Tibial nerve (tissue), 4 donors: Measurements from ENCODE around the gene FAM222B.

Source experiments
- EP300 ChIP-seq, 2 donors: sonication (generic); formaldehyde crosslinking; IDR thresholded peaks; one replicate each; pipeline ENCODE4 v1.6.1; 2017; ENCODE audit warnings: antibody characterized with exemption in 2 of 2, mild to moderate bottlenecking in 1 of 2
- TF ChIP-seq, protein P1 (sequence below), 5 experiments: fragments of 200-600 bp in 3 of 5; fragments of 450-650 bp in 2 of 5; sonication (generic) in 3 of 5; IDR thresholded peaks; one replicate each; pipeline ENCODE4 v1.5.1; 2016 to 2019; ENCODE audit warnings: antibody characterized with exemption in 5 of 5, mild to moderate bottlenecking in 3 of 5, moderate library complexity in 2 of 5

DNA sequence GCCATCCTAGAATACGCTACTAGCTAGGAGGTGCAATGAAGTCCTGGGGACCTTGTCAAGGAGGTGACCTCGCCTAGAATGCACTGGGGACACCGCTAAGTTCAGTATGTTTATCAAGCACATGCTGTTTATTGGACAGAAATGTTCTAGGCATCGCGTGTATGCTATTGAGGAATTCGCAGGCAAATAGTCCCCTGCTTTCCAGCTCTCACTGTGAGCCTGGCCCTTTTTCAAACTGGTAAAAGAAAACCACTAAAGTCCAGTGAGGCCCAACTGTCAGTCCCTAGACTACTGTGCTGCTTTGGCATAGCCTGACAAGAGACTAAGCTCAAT lies 1.2 kb upstream of the FAM222B start:
- TF ChIP-seq, protein P1, sequence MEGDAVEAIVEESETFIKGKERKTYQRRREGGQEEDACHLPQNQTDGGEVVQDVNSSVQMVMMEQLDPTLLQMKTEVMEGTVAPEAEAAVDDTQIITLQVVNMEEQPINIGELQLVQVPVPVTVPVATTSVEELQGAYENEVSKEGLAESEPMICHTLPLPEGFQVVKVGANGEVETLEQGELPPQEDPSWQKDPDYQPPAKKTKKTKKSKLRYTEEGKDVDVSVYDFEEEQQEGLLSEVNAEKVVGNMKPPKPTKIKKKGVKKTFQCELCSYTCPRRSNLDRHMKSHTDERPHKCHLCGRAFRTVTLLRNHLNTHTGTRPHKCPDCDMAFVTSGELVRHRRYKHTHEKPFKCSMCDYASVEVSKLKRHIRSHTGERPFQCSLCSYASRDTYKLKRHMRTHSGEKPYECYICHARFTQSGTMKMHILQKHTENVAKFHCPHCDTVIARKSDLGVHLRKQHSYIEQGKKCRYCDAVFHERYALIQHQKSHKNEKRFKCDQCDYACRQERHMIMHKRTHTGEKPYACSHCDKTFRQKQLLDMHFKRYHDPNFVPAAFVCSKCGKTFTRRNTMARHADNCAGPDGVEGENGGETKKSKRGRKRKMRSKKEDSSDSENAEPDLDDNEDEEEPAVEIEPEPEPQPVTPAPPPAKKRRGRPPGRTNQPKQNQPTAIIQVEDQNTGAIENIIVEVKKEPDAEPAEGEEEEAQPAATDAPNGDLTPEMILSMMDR (IDR thresholded peaks at IDR 0.05): no peak
- TF ChIP-seq EP300 (IDR thresholded peaks at IDR 0.05): no peak
